ENCODE data around the gene ICOS. TPM values are rescaled to one million over a fixed set of nuclear protein-coding genes. Genes with fewer than 3 reads are reported as not detected.

ICOS gene
- polyA plus RNA-seq, 3 donors = 0.06 TPM; not detected in 2

GRCh38 chr2:204004912-204005311 is 68.3 kb downstream of the ICOS start:
- DNase-seq (ENCODE audit: low read depth in 3 of 3, low spot score in 2 of 3) = no peak

- DNase-seq (ENCODE audit: low read depth in 3 of 3, low spot score in 2 of 3) = no peak
Measured at GRCh38 chr2:204005940-204006721, 69.6 kb downstream of the ICOS start.

- no peak for DNase-seq (ENCODE audit: low read depth in 3 of 3, low spot score in 2 of 3)
Measured at GRCh38 chr2:204008352-204008751, 71.8 kb downstream of the ICOS start.

- no peak for DNase-seq (ENCODE audit: low read depth in 3 of 3, low spot score in 2 of 3)
Measured at GRCh38 chr2:204010628-204011560, 74.3 kb downstream of the ICOS start.

Other genes starting within 250 kb of the ICOS start
- gene CD28, start 230.1 kb upstream of the ICOS start, polyA plus RNA-seq (ENCODE audit: insufficient read length in 3 of 3) = 1 to 10 TPM; 1.9 to 2.3 (median 2.1) TPM
- gene CTLA4, start 69.0 kb upstream of the ICOS start, polyA plus RNA-seq (ENCODE audit: insufficient read length in 3 of 3) = under 1 TPM in 1 of 3 donors, not detected in 2; 0.13 TPM